Cardiac muscle cell (in vitro differentiated cells and primary cell): ENCODE data around the gene N4BP3. TPM values are rescaled to one million over a fixed set of nuclear protein-coding genes. Genes with fewer than 3 reads are reported as not detected.

Experiments
- DNase-seq, 2 donors: peaks; one replicate each; pipeline versions ENCODE4 v3.0.0 to v3.0.0-alpha.2; 2010 to 2017; ENCODE audit warnings: low read depth in 1 of 2, low spot score in 1 of 2
- H3K27ac ChIP-seq: fragments of 200-600 bp; sonication (generic); 2 replicates; pipeline ENCODE4 v1.5.1; 2016
- H3K27me3 ChIP-seq: fragments of 200-600 bp; sonication (generic); 2 replicates; pipeline ENCODE4 v1.6.0; 2016; ENCODE audit warnings: control low read depth
- H3K36me3 ChIP-seq: fragments of 200-600 bp; sonication (generic); 2 replicates; pipeline ENCODE4 v1.5.1; 2016; ENCODE audit warnings: control low read depth
- H3K4me1 ChIP-seq: fragments of 200-600 bp; sonication (generic); 2 replicates; pipeline ENCODE4 v1.8.1; 2017; ENCODE audit warnings: low read depth, mild to moderate bottlenecking, mixed run types
- H3K4me3 ChIP-seq: fragments of 200-600 bp; sonication (generic); 2 replicates; pipeline ENCODE4 v1.5.1; 2016; ENCODE audit warnings: mild to moderate bottlenecking
- H3K9me3 ChIP-seq: fragments of 200-600 bp; sonication (generic); 2 replicates; pipeline ENCODE4 v1.5.1; 2017; ENCODE audit warnings: low read depth, mild to moderate bottlenecking, control low read depth
- CTCF ChIP-seq: IDR thresholded peaks from 2 replicates; pipeline ENCODE4 v1.5.1; 2012; ENCODE audit warnings: low read depth, mild to moderate bottlenecking, low read length
- polyA plus RNA-seq: library from polyadenylated mRNA; unstranded; fragments of >200 nt; fragmentation: Nextera tagmentation; extraction: Ambion mirVana; gene quantifications from 2 replicates; pipeline ENCODE4 v1.2.1, GENCODE V29; 2016
- total RNA-seq: library from RNA; depleted of rRNA; stranded (reverse); fragments of >200 nt; gene quantifications from 2 replicates; pipeline ENCODE4 v1.2.3, GENCODE V29; 2016

N4BP3 gene
- total and polyA plus RNA-seq, 2 experiments from 2014 or later, result 5.7 to 13.7 TPM

- no peaks in the 10 kb centered on the region for H3K27me3 ChIP-seq
- H3K27ac ChIP-seq, result no peak overlapping the region
- H3K4me1 ChIP-seq, result peaks cover 2% of the 10 kb centered on the region
- no peak for TF ChIP-seq CTCF
- no peaks in the 10 kb centered on the region for H3K36me3 ChIP-seq
- DNase-seq, result no peak
- H3K9me3 ChIP-seq, result no peaks in the 10 kb centered on the region
- no peak overlapping the region for H3K4me3 ChIP-seq
Measured at GRCh38 chr5:178110511-178110910, 2.8 kb upstream of the N4BP3 start.

GRCh38 chr5:178111925-178112324, 1.4 kb upstream of the N4BP3 start:
- H3K36me3 ChIP-seq, result no peaks in the 10 kb centered on the region
- peaks cover 15% of the 10 kb centered on the region for H3K4me1 ChIP-seq
- no peak for TF ChIP-seq CTCF
- H3K27me3 ChIP-seq, result no peaks in the 10 kb centered on the region
- no peaks in the 10 kb centered on the region for H3K9me3 ChIP-seq
- no peak overlapping the region for H3K4me3 ChIP-seq
- H3K27ac ChIP-seq, result no peak overlapping the region
- peak in 1 of 2 donors; percentile 79 for DNase-seq

GRCh38 chr5:178112545-178112944, 787 bp upstream of the N4BP3 start:
- Histone ChIP-seq H3K9me3 (no peaks in the 10 kb centered on the region), H3K27me3 (no peaks in the 10 kb centered on the region), H3K4me1 (peaks cover 15% of the 10 kb centered on the region), H3K36me3 (no peaks in the 10 kb centered on the region), H3K4me3 (peak overlapping the region; percentile 57), H3K27ac (no peak overlapping the region)
- DNase-seq, result no peak
- no peak for TF ChIP-seq CTCF

GRCh38 chr5:178113841-178114324, 551 bp downstream of the N4BP3 start:
- no peaks in the 10 kb centered on the region for H3K36me3 ChIP-seq
- no peaks in the 10 kb centered on the region for H3K27me3 ChIP-seq
- DNase-seq, result peak in 1 of 2 donors; percentile 53
- peak overlapping the region; percentile 57 for H3K4me3 ChIP-seq
- H3K27ac ChIP-seq, result no peak overlapping the region
- TF ChIP-seq CTCF, result no peak
- H3K4me1 ChIP-seq, result peaks cover 15% of the 10 kb centered on the region
- no peaks in the 10 kb centered on the region for H3K9me3 ChIP-seq

- no peak for TF ChIP-seq CTCF
- H3K4me1 ChIP-seq, result peaks cover 15% of the 10 kb centered on the region
- H3K27me3 ChIP-seq, result no peaks in the 10 kb centered on the region
- peak overlapping the region; percentile 57 for H3K4me3 ChIP-seq
- H3K9me3 ChIP-seq, result no peaks in the 10 kb centered on the region
- H3K36me3 ChIP-seq, result no peaks in the 10 kb centered on the region
- peak in 1 of 2 donors; percentile 50 for DNase-seq
- no peak overlapping the region for H3K27ac ChIP-seq
Measured at GRCh38 chr5:178114325-178115135, 1.2 kb downstream of the N4BP3 start.
